Tongue (tissue), 2 donors: ENCODE measurements around the gene TNFRSF25. TPM values are rescaled to one million over a fixed set of nuclear protein-coding genes. Genes with fewer than 3 reads are reported as not detected.
"Not testable (repeated sequence)": the region's sequence is repeated elsewhere in the genome, so short reads cannot be mapped to it uniquely, and the experiment has no call there.

Source experiments
- DNase-seq: peaks from one replicate; pipeline ENCODE4 v3.0.0-alpha.2; 2015
- total RNA-seq: library from RNA; depleted of rRNA; stranded (reverse); fragments of >200 nt; gene quantifications from one replicate; pipeline ENCODE4 v1.2.3, GENCODE V29; 2014

TNFRSF25 gene
- total RNA-seq, 1 donor from 2014 or later: 33.0 TPM

DNA sequence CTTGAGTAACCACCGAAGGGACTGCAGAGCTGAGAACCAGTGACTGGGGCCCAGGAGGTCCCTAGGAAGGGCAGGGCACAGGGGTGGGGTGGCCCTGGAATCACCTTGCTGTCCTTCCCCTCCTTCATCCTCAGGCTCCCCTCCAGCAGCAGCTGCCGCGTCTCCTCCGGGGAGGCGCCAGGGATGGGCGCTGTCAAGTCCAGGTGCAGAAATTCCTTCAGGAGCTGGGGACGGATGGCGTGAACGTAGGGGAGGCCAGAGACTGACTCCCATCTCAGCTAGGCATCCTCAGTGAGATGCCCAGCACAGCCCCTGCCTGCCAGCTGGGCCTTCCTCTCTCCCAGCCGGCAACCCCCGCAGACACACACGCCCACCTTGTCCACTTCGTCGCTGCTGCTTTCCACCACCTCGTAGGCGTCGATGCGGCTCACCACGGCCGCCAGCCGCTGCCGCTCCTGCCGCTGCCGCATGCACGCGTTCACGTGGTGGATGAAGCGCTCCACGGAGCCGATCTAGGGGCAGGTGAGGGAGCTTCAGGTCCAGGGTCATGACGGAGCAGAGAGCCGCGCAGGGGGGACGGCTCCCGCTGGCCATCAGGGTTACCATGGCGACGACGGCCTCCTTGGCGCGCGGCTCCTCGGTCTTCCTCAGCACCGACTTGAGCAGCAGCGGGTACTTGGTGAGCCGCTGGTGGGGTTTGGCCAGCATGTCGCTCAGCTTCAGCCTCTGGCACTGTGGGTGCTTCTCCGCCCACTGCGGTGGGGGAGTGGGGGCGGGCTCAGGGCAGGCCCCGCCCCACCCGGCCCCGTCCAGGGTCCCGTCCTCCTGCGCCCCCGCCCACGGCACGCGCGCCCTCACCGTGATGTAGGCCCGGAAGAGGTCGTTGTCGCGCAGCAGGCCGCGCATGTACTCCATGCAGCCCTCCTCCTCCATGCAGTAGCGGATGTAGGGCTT is 4.4 kb upstream of the TNFRSF25 start:
- no peak for DNase-seq

DNA sequence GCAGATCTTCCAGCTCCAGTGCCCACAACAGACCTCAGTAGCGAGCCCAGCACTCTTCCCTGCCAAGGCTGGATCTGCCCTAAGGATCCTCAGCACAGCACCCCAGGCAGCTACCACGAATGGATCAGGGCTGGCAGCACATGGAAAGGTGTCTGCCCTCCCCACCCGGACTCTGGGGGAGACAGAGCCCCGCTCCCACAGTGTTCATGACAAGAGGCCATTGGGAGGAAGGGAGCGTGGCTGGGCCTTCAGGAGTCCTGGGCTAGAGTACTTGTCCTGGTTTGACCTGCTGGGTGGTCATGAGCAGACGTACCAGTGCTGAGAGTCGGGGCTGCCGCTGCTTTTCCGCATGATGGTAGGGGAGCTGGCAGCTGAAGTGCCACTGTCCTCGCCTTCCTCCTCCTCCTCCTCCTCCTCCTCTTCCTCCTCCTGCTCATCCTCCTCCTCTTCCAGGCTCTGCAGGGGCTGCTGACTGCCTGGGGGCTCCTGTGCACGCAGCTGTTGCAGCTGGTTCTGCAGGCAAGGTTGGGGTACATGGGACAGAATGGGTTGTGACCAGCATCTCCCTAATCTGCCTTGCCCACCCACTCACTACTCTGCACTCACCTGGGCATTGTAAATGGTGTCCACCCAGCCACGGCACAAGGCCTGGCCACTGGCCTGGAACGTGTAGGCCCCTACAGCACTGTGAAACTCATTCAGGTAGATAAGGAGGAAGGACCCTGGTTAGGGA is 2.9 kb upstream of the TNFRSF25 start:
- DNase-seq: no peak

DNA sequence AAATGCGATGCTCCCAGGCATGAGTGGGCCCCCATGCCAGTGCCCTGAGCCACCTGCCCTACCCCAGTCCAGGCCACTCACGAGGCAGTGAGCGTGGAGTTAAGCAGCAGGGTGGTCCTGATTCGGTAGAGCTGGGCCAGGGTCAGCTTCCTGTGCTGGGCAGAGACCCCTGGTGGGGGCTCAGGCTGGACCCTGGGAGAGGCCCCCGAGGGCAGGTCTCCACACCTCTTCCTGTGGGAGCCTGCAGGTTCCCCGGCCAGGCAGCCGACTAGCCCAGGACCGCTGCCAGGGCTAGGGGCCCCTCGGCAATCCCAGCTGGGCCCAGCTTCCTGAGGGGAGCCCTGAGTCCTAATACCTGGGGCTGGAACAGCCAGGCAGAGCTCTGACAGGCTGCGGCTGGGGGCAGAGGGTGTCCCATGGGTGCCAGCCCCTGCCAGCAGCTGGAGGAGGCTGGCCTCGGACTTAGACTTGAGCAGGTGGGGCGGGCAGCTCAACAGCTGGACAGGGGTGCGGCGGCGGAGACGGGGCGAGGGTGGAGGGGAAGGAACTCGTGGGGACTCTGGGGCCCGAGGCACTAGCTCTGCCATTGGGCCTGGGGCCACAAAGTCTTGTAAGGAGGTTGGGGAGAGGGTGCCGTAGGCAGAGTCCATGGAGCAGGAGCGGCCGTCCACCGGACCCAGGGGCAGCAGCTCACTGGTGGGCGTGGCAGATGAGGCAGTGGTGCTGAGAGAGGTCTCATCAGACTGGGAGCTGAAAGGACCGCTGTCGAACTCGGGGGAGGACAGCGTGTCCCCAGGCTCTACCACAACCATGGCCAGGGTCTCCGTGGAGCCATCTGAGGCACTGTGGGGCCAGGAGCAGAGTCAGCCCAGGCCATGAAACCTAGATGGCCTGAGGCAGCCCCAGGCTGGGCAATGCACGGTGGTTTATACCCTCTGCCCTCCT is 2.0 kb upstream of the TNFRSF25 start:
- no peak for DNase-seq

DNA sequence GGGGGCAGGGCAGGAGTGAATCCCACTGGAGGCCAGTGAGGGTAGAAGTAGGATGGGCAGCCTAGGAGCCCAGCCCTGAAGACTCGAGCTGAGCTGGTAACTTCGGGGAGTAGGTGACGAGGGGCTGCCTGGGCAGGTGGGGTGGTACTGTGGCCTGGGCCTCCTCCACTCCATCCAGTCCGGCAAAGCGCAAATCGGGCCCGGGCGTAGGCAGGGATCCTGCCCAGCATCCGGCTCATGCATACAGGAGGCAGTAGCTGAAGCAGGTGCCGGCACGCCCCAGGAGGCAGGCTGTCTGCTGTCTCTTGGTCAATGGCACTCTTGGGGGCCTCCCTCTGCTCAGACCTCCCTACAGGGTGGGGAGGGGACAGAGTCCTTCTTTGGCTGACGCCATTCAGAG is 1.3 kb upstream of the TNFRSF25 start:
- DNase-seq: no peak

DNA sequence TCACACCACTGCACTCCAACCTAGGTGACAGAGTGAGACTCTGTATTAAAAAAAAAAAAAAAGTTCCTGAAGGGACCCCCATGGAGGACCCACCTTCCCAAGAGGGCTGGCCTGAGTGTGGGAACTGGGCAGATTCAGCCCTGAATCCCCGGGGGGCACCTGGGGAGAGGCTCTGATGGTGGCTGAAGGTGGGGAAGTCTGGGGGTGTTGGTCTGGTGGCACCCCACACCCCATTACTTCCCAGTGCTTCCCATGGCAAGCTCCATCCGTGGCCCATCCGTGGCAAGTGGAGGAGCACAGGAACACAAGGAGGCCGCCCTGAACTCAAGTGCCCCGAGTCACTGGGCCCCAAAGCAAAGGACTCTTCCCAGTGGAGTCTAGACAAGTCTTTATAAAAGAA is 778 bp upstream of the TNFRSF25 start:
- no peak for DNase-seq

DNA sequence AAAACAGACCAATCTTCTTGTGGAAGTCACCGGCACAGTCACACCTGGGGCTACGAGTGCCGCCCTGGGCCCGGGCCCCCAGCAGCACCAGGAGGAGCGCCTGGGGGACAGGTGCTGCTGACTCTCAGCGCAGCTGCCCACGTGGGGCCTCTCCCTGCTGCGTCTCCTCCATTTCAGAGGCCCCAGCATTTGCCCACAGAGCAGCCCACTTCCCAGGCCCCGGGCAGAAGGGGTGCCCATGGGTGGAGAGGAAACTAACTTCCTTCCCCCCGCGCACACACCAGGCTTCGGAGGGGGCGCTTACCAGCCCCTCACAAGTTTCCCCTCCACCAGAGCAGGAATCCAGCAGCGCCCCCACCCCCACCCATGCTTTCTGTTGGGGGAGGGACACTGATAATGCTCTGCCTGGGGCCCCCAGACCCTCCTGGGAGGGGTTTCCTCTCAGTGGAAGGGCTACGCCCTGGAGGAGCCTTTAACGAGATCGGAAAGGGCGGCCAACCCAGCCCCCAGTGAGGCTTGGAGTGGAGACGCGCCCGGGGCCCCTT is 440 bp downstream of the TNFRSF25 start:
- DNase-seq: no peak

DNA sequence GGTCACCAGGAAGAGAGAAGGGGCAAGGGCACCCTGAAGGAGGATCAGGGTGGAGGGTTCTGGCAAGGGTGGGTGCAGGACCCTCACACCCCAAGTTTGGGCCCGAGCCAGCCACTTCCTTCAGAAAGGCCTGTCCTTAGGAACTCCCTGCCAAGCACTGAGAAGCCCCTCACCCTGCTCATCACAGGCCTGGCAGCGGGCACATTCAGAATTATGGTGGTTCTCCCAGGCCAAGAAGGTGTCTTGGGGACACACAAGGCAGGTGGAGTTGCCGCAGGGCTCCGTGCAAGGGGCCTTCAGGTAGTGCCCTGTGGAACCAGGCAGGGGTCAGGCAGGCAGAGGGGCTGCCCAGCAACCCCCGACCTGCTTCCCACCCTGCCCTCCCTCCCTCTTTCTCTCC is 1.1 kb downstream of the TNFRSF25 start:
- DNase-seq: no peak

DNA sequence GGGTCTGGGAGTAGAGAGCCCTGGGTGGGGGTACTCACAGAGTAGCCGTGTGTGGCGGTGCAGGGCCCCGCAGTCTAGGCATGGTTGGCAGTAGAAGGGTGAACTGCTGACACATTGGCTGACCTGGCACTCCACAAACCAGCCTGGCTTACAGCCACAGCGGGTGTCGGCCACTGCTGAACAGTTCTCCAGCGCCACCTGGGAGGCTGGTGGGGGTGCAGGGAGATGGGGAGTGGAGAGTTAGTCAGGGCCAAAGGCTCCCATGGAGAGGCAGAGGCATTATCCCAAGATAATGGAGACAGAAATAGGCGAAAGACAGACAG is 1.5 kb downstream of the TNFRSF25 start:
- DNase-seq: no peak

DNA sequence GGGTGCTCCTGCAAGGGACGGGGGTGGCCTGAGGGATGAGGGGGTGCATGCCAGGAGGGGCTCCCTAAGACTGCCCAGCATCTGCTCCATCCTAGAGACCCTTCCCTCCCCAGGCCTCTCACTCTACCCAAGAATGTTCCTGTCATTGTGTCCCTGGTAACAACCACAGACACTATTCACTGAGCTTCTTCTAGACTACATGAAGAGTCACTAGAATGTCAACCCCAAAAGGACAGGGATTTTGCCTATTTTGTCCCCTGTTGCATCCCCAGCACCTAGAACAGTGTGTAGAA is 2.9 kb downstream of the TNFRSF25 start:
- no peak for DNase-seq

DNA sequence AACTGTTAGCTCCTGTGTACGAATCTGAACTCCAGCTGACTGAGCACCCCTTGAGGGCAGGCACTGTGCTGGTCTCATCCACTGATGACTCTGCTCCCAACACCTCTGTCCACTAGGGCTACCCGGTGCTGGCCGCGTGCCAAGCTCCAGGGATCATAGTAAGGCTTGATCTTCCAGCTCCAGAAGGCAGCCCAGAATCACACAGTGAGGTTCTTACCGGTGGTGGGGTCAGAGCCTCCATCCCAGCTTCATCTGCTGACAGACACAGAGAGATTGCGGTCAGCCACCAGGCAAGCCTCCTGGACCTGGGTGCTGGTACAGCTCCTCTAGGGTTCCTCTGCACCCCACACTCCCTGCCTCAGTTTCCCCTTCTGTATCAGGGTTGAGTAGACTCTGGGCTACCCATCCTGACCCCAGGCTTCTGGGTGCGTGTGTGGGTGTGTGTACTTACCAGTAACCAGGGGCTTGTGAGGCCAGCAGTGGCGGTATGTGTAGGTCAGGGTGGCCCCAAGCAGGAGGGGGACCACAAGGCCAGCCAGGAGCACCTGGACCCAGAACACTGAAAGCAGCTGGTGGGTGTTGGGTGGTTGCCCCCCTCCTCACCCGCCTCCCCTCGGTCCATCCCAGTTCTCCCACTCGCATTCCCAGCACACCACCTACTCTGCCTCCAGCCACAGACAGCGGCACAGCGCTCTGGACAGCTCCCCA is 3.4 kb downstream of the TNFRSF25 start:
- no peak for DNase-seq

DNA sequence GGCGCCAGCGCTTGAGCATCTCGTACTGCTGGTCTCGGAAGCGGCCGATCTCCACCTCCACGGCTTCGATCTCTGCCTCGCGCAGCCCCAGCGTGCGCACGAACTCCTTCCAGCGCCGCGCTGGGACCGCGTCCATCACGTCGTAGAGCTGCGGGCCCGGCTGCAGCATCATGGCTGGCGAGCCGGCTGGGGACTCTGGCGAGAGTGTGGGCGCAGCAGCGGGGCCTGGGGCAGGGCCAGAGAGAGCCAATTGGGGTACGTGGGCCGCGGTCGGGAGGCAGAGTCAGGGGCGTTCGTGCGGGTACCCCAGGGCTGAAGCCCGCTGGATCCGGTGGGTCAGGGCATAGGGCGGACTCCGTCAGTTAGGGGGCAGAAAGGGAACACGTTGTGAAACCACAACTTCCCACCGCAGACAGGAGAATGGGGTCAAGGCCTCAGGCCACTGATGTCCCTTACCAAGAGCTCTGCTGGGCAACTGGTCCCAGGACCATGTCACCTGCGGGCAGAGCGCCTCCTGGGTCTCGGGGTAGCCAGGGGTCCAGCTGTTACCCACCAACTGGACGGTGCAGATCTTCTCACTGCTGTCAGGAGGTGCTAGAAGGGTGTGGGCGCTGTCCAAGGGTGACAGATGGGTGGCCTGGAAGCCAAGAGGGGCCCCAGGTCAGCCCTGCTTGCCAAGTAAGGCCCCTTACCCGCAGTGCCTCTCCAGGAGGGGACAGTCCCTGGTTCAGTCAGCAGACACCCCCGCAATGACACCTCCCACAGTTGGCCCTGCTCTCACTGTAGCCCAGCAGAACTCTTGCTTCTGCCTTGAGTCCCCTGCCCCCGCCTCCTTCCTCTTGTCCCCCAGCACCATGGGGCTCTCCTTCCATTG is 4.2 kb downstream of the TNFRSF25 start:
- DNase-seq: no peak

DNA sequence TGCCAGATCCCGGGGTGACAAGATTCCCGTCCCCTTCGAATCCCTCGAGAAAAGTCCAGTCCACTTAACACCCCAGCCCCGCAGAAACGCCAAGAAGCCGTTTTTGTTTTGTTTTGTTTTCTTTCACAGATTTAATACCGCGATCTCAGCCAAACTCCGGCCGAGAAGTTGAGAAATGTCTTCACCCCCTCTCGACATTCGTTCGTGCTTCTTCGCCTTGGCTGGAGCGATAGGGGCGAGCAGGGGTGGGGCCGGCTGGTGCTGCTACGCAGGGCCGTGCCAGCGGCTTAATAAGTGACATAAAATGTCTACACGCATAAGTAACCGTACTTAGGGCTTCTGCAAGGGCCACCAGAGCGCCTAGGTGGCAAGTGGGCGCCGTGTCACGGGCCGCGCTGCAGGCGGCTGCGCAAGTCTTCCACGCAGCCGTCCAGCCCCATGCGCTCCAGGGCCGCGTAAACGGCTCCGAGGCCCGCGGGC is 4.9 kb downstream of the TNFRSF25 start:
- no peak for DNase-seq

DNA sequence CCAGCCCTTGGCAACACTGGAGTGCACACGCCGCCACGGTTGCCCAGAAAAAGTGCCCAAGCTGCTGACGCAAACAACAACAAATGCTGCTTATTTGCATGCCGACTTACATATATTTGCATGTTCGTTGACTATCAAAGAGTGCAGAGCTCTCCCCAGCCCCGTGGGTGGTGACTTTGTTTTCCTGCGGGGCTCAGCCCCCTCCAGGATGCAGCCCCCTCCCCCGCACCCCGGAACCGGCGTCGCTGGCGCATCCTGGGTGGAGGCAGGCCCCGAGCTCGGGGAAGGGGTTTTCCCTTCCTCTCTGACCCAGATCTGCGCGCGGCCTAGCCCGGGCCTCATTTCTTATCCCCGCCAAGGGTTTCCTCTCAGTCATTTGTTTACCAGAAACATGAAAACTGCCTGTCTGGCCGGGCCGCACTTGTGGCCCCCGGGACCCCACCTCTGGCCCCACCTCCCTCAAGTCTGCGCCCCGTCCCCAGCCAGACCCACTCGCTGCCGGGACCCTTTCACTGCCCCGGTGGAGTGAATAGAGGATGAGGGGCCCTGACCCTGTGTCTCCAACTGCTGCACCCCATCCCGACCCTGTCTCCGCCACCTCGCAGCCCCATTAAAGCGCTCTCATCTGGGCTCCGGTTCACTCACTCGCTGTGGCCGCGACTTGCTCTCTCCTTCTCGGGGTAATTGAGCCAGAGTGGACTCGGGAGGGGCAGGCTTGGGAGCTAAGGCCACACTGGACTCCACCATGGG is 5.5 kb downstream of the TNFRSF25 start:
- DNase-seq: no peak

DNA sequence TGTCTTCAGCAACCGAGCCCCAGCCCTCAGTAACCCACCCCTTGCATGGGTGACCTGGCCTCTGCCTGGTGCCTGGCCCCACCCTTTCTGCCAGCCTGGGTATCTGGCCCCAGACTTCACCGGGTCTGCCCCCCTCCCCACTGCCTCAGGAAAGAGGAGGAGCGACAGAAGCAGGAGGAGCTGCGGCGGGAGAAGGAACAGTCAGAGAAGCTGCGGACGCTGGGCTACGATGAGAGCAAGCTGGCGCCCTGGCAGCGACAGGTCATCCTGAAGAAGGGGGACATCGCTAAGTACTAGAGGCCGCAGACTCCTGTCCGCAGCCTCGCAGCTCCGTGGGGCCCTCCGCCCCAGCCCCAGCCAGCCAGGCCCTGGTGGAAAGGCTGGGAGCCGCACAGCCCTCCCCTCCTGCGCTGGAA is 6.1 kb downstream of the TNFRSF25 start:
- no peak for DNase-seq

DNA sequence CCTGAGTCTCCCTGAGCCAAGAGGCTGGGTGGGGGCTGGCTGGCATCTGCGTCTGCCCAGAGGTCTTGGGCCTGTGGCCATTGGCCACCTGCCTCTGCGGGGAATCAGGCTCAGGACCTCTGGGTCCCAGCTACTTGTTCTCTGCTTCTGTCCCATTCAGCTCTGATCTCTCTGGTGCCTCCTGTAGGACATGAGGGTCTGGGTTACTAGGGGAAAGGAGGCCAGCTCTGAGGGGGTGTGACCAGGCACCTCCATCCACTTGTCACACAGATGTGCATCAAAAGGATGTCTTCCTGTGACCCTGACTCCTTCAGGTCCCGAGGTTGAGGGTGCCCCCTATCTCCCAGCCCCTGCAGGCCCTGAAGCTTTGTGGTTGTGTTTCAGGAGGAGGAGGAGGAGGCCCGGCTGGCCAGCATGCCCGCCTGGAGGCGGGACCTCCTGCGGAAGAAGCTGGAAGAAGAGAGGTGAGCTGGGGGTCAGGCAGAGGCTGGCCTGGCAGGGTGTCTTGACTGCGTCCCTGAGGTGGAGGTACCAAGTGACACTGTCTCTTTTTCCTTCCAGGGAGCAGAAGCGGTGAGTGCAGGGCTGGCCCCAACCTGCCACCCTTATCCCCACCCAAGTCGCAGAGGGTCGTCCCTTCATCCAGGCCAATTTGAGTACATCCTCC is 9.0 kb downstream of the TNFRSF25 start:
- no peak for DNase-seq

DNA sequence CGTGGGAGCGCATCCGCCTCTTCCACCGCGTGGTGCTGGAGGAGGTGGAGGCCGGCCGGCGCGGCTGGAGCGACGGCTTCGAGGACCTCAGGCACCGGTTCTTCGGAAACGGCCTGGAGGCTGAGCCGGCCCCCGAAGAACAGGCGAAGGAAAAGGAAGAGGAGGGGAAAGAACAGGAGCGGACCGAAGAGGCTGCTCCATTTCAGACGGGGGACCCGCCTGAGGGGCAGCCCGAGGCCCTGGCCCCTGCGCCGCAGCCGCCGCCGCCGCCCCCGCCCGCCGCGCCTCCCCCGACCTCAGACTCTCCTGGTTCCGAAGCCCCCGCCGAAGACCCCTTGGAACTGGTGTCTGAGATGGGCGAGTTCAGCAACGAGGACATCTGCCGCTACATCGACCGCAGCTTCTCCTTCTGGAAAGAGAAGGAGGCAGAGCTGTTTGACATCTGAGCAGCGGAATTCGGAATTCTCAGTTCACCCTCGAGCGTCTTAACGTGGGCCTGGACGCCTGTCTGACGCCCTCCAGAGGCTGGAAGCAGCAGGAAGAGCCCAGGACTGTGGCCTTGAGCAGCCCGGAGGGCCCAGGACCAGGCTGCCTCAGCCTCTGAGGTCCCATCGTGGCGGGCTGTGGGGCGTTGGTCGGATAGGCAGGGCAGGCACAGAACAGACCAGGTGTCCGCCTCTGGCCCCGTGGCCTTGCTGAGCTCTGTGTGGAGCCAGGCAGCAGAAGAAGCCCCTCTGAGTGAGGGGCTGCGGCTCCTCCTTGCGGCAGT is 10.0 kb downstream of the TNFRSF25 start:
- DNase-seq: not testable (repeated sequence)

DNA sequence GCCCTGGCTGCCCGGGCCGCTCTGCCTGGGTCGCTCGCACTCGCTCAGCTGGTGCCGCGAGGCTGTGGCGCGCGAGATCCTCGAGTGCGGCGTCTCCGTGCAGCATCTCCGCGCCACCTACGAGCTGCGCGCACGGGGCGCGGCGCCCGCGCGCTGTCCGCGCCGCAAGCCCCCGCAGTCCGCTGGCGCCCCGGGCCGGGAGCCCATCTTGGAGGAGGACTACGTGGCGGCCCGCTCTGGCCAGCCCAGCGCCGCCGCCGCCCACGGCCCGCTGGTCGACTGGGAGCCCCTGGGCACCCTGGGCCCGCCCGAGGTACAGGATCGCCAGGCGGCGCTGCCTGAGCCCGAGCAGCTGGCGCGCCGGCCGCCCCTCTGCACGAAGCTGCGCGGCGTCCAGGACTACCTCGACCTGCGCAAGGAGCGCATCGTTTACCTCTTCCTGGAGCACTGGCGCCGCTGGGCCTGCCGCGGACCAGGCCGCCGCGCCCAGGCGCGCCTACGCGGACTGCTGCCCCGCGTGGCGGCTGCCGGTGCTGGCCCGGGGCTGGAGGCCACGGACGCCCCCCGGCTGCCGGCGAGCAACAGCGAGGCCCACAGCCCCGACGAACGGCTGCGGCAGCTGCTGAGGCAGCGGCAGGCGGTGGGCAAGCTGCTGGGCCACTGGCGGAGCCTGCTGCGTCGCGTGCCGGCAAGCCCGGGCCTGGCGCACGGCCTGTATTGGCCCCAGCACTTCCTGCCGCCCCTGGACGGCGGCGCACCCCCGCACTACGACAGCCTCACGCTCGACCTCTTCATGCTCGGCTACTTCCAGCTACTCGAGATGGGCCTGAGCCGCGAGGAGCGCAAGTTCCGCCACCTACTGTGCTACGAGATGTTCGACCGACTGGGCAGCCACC is 10.9 kb downstream of the TNFRSF25 start:
- DNase-seq: no peak
